ENCODE data around the gene TRIM52.
A peak's percentile ranks its signal among the peaks of the same experiment; 100 is the strongest.

The TRIM52 gene

DNA sequence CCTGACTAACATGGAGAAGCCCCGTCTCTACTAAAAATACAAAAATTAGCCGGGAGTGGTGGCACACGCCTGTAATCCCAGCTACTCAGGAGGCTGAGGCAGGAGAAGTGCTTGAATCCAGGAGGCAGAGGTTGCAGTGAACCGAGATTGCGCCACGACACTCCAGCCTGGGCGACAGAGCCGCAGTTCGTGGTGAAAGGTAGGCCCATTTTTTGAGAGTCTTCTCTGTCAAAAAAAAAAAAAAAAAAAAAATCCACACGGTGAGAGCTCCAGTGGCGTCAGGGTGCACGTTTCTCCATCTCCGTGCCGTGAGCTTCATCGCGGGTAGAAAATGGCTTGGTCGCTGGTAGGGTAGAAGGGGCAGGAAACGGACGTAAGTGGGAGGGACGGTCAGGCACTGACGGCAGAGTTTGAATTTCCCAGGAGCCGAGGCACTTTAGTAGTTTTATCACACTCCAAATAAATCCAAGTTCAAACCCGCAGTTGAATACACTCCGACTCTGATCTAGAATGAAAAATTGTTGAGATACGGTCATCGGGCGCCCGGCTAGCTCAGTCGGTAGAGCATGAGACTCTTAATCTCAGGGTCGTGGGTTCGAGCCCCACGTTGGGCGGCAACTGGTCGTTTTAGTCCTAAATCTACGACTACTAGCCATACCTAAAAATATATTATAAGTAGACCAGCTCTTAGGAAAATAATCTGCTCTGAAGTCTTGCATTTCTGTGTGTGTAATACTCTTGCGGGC lies 53.6 kb downstream of the TRIM52 start:
- H3K27me3 ChIP-seq (ENCODE audit: low read length), result no peaks in the 10 kb centered on the region
- H3K9me2 ChIP-seq (replicated peaks; ENCODE audit: insufficient read depth, low read length), result no peaks in the 10 kb centered on the region
- H3K4me3 ChIP-seq (ENCODE audit: insufficient read depth, low read length, poor library complexity, severe bottlenecking), result peak overlapping the region; percentile 54
- peak overlapping the region; percentile 60 for H3K4me2 ChIP-seq (ENCODE audit: low read depth, low read length, poor library complexity, severe bottlenecking)
- TF ChIP-seq, protein P1, sequence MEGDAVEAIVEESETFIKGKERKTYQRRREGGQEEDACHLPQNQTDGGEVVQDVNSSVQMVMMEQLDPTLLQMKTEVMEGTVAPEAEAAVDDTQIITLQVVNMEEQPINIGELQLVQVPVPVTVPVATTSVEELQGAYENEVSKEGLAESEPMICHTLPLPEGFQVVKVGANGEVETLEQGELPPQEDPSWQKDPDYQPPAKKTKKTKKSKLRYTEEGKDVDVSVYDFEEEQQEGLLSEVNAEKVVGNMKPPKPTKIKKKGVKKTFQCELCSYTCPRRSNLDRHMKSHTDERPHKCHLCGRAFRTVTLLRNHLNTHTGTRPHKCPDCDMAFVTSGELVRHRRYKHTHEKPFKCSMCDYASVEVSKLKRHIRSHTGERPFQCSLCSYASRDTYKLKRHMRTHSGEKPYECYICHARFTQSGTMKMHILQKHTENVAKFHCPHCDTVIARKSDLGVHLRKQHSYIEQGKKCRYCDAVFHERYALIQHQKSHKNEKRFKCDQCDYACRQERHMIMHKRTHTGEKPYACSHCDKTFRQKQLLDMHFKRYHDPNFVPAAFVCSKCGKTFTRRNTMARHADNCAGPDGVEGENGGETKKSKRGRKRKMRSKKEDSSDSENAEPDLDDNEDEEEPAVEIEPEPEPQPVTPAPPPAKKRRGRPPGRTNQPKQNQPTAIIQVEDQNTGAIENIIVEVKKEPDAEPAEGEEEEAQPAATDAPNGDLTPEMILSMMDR (IDR thresholded peaks at IDR 0.05; ENCODE audit: insufficient read depth, low read length, poor library complexity, severe bottlenecking), result no peak
- TF ChIP-seq EZH2phosphoT487 (conservative IDR thresholded peaks at IDR 0.05; ENCODE audit: low read length), result no peak
- H3K9me3 ChIP-seq (ENCODE audit: insufficient read depth, low read length), result no peaks in the 10 kb centered on the region
- H3F3A ChIP-seq (ENCODE audit: insufficient read depth), result peaks cover 12% of the 10 kb centered on the region
- peak overlapping the region; percentile 68 for H2AFZ ChIP-seq (ENCODE audit: low read depth, low read length, severe bottlenecking)
- H4K20me1 ChIP-seq (ENCODE audit: low read depth, low read length), result no peaks in the 10 kb centered on the region
- H3K27ac ChIP-seq (ENCODE audit: low read depth, low read length), result peak overlapping the region; percentile 37; the same call in 1 of the 2 replicates
- H3K9ac ChIP-seq (ENCODE audit: low read length), result peak overlapping the region; percentile 57
- H3K79me2 ChIP-seq (ENCODE audit: insufficient read depth, low read length), result no peaks in the 10 kb centered on the region
- H3K36me3 ChIP-seq (ENCODE audit: low read length), result no peaks in the 10 kb centered on the region

- Histone ChIP-seq H3F3A (ENCODE audit: insufficient read depth) (peaks cover 7% of the 10 kb centered on the region), H3K9ac (ENCODE audit: low read length) (peak overlapping the region; percentile 10; the same call in 1 of the 2 replicates)
Measured at GRCh38 chr5:181205761-181206649, 54.9 kb downstream of the TRIM52 start.

More at GRCh38 chr5:181205761-181206649, 54.9 kb downstream of the TRIM52 start:
- H3K4me2 ChIP-seq (ENCODE audit: low read depth, low read length, poor library complexity, severe bottlenecking), result peak overlapping the region; percentile 60
- H3K4me3 ChIP-seq (ENCODE audit: insufficient read depth, low read length, poor library complexity, severe bottlenecking), result peak overlapping the region; percentile 23
- no peaks in the 10 kb centered on the region for H3K36me3 ChIP-seq (ENCODE audit: low read length)
- H3K27ac ChIP-seq (ENCODE audit: low read depth, low read length), result no peak overlapping the region
- H4K20me1 ChIP-seq (ENCODE audit: low read depth, low read length), result no peaks in the 10 kb centered on the region
- H3K27me3 ChIP-seq (ENCODE audit: low read length), result no peaks in the 10 kb centered on the region
- H2AFZ ChIP-seq (ENCODE audit: low read depth, low read length, severe bottlenecking), result no peak overlapping the region
- TF ChIP-seq, protein P1 (IDR thresholded peaks at IDR 0.05; ENCODE audit: insufficient read depth, low read length, poor library complexity, severe bottlenecking), result no peak
- TF ChIP-seq EZH2phosphoT487 (conservative IDR thresholded peaks at IDR 0.05; ENCODE audit: low read length), result peak; percentile 76; the same call in 1 of the 2 replicates
- H3K9me2 ChIP-seq (replicated peaks; ENCODE audit: insufficient read depth, low read length), result no peaks in the 10 kb centered on the region
- no peaks in the 10 kb centered on the region for H3K79me2 ChIP-seq (ENCODE audit: insufficient read depth, low read length)
- H3K9me3 ChIP-seq (ENCODE audit: insufficient read depth, low read length), result no peaks in the 10 kb centered on the region
